Ascending aorta (tissue), 2 donors: ENCODE results near the gene CEP41. TPM values are rescaled to one million over a fixed set of nuclear protein-coding genes. Genes with fewer than 3 reads are reported as not detected.
"Not testable (repeated sequence)": the region's sequence is repeated elsewhere in the genome, so short reads cannot be mapped to it uniquely, and the experiment has no call there.

Experiments used
- DNase-seq, 2 donors: peaks; one replicate each; pipeline ENCODE4 v3.0.0-alpha.2; 2019; ENCODE audit warnings: low spot score in 2 of 2
- H3K27ac ChIP-seq, 2 donors: fragments of 200-600 bp; sonication (generic); one replicate each; pipeline ENCODE4 v1.5.1; 2016 to 2017; ENCODE audit warnings: mild to moderate bottlenecking in 1 of 2
- H3K27me3 ChIP-seq: fragments of 200-600 bp; sonication (generic); one replicate; pipeline ENCODE4 v1.5.1; 2017
- H3K36me3 ChIP-seq, 2 donors: fragments of 200-600 bp; sonication (generic); one replicate each; pipeline ENCODE4 v1.5.1; 2016
- H3K4me1 ChIP-seq, 2 donors: fragments of 200-600 bp; sonication (generic); one replicate each; pipeline ENCODE4 v1.5.1; 2016 to 2017; ENCODE audit warnings: mild to moderate bottlenecking in 1 of 2
- H3K4me3 ChIP-seq, 2 donors: fragments of 200-600 bp; sonication (generic); one replicate each; pipeline ENCODE4 v1.5.1; 2016 to 2017; ENCODE audit warnings: mild to moderate bottlenecking in 1 of 2
- H3K9me3 ChIP-seq, 2 donors: fragments of 200-600 bp; sonication (generic); one replicate each; pipeline ENCODE4 v1.5.1; 2016
- CTCF ChIP-seq, 3 experiments: fragments of 200-600 bp in 2 of 3; fragments of 450-650 bp in 1 of 3; sonication (generic) in 2 of 3; IDR thresholded peaks; one replicate each; pipeline ENCODE4 v1.5.1; 2016 to 2019; ENCODE audit warnings: antibody characterized with exemption in 3 of 3, mild to moderate bottlenecking in 1 of 3, moderate library complexity in 1 of 3
- intact Hi-C: fragments of 100-400 bp; cut with DNase I; formaldehyde crosslinking; loops from one replicate; pipeline ENCODE4 v1.15.1; 2023
- total RNA-seq: library from RNA; depleted of rRNA; stranded (reverse); fragments of >200 nt; gene quantifications from one replicate; pipeline ENCODE4 v1.1.0, GENCODE V29; 2016

The CEP41 gene
- total RNA-seq, 1 donor from 2014 or later = 4.3 TPM

DNA sequence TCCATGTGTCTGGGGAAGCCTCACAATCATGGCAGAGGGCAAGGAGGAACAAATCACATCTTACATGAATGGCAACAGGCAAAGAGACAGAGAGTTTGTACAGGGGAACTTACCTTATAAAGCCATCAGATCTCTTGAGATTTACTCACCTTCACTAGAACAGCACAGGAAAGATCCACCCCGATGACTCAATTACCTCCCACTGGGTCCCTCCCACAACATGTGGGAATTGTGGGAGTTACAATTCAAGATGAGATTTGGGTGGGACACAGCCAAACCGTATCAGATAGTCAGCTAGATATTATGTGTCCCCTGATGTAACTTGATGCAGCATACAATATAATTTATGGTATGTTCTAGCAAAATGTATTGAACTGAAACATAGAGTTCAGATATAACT, 14.1 kb upstream of the CEP41 start:
- intact Hi-C loops = no loop called here
- no peak for TF ChIP-seq CTCF (IDR thresholded peaks at IDR 0.05)

GRCh38 chr7:130452951-130453350, 12.1 kb upstream of the CEP41 start:
- Histone ChIP-seq H3K27ac (no peak overlapping the region), H3K9me3 (peaks cover 0 to 8% of the 10 kb centered on the region in 2 donors), H3K4me3 (no peak overlapping the region), H3K27me3 (no peaks in the 10 kb centered on the region), H3K4me1 (no peaks in the 10 kb centered on the region), H3K36me3 (no peaks in the 10 kb centered on the region)
- intact Hi-C loops = no loop called here
- no peak for TF ChIP-seq CTCF (IDR thresholded peaks at IDR 0.05)
- DNase-seq = no peak

More for the DNA sequence above, 14.1 kb upstream of the CEP41 start:
- Histone ChIP-seq H3K36me3 (no peaks in the 10 kb centered on the region), H3K9me3 (peaks cover 0 to 7% of the 10 kb centered on the region in 2 donors), H3K4me1 (no peaks in the 10 kb centered on the region), H3K4me3 (no peak overlapping the region), H3K27ac (no peak overlapping the region), H3K27me3 (no peaks in the 10 kb centered on the region)
- DNase-seq = no peak

DNA sequence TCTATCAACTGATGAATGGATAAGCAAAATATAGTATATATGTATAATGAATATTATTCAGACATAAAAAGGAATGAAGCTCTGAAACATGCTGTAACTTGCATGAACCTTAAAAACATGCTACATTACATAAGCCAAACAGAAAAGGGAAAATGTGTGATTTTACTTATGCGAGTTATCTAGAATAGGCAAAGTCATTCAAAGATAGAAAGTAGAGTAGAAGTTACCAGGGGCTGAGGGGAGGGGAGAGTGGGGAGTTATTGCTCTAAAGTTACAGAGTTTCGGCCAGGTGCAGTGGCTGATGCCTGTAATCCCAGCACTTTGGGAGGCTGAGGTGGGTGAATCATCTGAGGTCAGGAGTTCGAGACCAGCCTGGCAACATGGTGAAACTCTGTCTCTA, 10.5 kb upstream of the CEP41 start:
- intact Hi-C loops = not testable (repeated sequence)

DNA sequence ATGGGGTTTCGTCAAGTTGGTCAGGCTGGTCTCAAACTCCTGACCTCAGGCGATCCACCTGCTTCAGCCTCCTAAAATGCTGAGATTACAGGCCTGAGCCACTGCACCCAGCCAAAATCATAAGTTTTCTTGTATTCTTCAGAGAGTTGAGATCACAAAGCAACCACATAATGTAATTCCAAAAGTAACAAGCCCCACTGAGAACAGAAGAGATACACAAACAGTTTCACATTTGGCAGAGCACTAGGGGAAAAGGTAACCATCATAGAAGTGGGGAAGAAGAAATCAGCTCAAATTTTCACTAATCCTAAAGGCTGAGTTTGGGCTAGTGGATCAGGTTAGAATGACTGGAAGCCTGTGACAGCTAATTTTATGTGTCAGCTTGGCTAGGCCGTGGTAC, 5.4 kb upstream of the CEP41 start:
- no peaks in the 10 kb centered on the region for H3K27me3 ChIP-seq
- no peak overlapping the region for H3K27ac ChIP-seq
- H3K4me1 ChIP-seq = peaks cover 0 to 3% of the 10 kb centered on the region in 2 donors
- intact Hi-C loops = no loop called here
- H3K36me3 ChIP-seq = no peaks in the 10 kb centered on the region
- TF ChIP-seq CTCF (IDR thresholded peaks at IDR 0.05) = no peak
- peaks cover 0 to 13% of the 10 kb centered on the region in 2 donors for H3K9me3 ChIP-seq
- no peak for DNase-seq
- no peak overlapping the region for H3K4me3 ChIP-seq

More for the DNA sequence above, 10.5 kb upstream of the CEP41 start:
- not testable (repeated sequence) for H3K27ac ChIP-seq, H3K4me3 ChIP-seq, H3K27me3 ChIP-seq, H3K36me3 ChIP-seq, H3K4me1 ChIP-seq, DNase-seq
- peaks cover 0 to 13% of the 10 kb centered on the region in 2 donors for H3K9me3 ChIP-seq

DNA sequence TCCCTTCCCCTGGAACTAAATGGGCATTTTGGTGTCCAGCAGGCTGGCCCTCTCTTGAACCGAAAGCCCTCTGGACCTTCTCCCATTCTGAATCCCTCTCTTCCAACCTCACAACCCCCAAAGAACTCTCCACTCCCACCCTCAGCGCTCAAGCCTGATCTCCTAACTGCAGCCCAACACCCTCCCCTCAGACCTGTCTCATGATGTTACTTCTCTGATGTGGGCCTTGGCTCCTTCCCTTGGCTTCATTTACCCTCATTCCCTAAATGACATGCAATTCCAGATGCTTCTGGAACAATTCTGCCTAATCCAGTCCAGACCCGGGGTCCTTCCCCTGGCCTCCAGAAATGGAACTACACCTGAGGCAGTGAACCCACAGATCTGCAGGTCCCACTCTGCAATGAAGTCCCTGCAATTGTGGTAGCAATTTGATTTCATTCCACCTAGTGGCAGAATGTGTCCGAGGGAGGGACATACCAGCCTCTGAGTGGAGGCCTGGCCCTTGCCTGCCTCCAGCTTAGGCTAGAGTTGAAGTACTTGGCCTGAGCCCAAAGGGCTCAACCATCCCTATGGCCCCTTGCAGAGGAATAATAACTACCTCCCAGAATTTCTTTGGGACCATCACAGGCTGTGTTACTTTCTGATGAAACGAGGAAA, 4.1 kb upstream of the CEP41 start:
- Histone ChIP-seq H3K27ac (no peak overlapping the region), H3K36me3 (no peaks in the 10 kb centered on the region), H3K4me3 (no peak overlapping the region), H3K27me3 (no peaks in the 10 kb centered on the region), H3K9me3 (peaks cover 0 to 13% of the 10 kb centered on the region in 2 donors), H3K4me1 (peaks cover 0 to 3% of the 10 kb centered on the region in 2 donors)
- intact Hi-C loops = loop anchor here (5.0 kb wide), 5 partner anchors 42 to 373 kb away; partner anchors contain the start of gene KLHDC10
- TF ChIP-seq CTCF (IDR thresholded peaks at IDR 0.05) = no peak
- no peak for DNase-seq

GRCh38 chr7:130444234-130444633, 3.4 kb upstream of the CEP41 start:
- Histone ChIP-seq H3K36me3 (no peaks in the 10 kb centered on the region), H3K4me1 (peaks cover 0 to 3% of the 10 kb centered on the region in 2 donors), H3K27ac (no peak overlapping the region), H3K27me3 (no peaks in the 10 kb centered on the region), H3K4me3 (no peak overlapping the region), H3K9me3 (peaks cover 0 to 13% of the 10 kb centered on the region in 2 donors)
- no peak for TF ChIP-seq CTCF (IDR thresholded peaks at IDR 0.05)
- no peak for DNase-seq
- intact Hi-C loops = loop anchor here (5.0 kb wide), 5 partner anchors 43 to 372 kb away; partner anchors contain the start of gene KLHDC10
